Fibroblast of mammary gland (primary cell): ENCODE results near the gene ZCCHC8.
"Not testable (repeated sequence)": the region's sequence is repeated elsewhere in the genome, so short reads cannot be mapped to it uniquely, and the experiment has no call there.

Source experiments
- DNase-seq: peaks from one replicate; pipeline ENCODE4 v3.0.0-alpha.2; 2010; ENCODE audit warnings: low read depth
- H3K4me3 ChIP-seq: 2 replicates; pipeline ENCODE4 v1.5.1; 2011; ENCODE audit warnings: low read depth, mild to moderate bottlenecking, low read length, moderate library complexity; ENCODE audit not compliant: control insufficient read depth
- TF ChIP-seq, protein P1 (sequence below): conservative IDR thresholded peaks from 2 replicates; pipeline ENCODE4 v1.5.1; 2011; ENCODE audit warnings: low read depth, low read length, inconsistent platforms; ENCODE audit not compliant: control insufficient read depth, insufficient read depth

Gene ZCCHC8

DNA sequence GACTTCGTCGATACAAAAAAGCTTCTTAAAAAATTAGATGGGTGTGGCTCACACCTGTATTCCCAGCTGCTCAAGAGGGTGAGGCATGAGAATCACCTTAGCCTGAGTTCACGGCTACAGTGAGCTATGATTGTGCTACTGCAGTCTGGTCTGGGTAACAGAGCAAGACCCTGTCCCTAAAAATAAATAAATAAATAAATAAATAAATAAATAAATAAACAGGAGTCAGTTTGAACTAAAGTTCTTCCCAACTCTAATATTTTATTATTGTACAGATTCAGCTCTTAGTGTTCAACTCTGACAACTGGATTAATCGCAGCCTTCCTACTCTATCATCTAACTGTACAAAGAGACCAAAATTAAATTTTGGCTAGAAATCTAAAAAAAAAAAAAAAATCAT, 65.5 kb downstream of the ZCCHC8 start:
- no peak overlapping the region for H3K4me3 ChIP-seq
- TF ChIP-seq, protein P1, sequence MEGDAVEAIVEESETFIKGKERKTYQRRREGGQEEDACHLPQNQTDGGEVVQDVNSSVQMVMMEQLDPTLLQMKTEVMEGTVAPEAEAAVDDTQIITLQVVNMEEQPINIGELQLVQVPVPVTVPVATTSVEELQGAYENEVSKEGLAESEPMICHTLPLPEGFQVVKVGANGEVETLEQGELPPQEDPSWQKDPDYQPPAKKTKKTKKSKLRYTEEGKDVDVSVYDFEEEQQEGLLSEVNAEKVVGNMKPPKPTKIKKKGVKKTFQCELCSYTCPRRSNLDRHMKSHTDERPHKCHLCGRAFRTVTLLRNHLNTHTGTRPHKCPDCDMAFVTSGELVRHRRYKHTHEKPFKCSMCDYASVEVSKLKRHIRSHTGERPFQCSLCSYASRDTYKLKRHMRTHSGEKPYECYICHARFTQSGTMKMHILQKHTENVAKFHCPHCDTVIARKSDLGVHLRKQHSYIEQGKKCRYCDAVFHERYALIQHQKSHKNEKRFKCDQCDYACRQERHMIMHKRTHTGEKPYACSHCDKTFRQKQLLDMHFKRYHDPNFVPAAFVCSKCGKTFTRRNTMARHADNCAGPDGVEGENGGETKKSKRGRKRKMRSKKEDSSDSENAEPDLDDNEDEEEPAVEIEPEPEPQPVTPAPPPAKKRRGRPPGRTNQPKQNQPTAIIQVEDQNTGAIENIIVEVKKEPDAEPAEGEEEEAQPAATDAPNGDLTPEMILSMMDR = no peak
- no peak for DNase-seq

DNA sequence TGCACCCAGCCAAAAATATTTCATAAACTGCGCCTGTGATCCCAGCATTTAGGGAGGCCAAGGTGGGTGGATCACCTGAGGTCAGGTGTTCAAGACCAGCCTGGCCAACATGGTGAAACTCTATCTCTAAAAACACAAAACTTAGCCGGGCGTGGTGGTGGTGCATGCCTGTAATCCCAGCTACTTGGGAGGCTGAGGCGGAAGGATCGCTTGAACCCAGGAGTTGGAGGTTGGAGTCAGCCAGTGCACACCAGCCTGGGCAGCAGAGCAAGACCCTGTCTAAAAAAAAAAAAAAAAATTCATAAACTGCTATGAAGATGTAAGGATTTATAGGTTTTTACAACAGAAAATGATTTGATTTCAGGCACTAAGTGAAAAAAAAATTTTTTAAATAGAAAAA, 71.7 kb downstream of the ZCCHC8 start:
- H3K4me3 ChIP-seq, DNase-seq: not testable (repeated sequence)

DNA sequence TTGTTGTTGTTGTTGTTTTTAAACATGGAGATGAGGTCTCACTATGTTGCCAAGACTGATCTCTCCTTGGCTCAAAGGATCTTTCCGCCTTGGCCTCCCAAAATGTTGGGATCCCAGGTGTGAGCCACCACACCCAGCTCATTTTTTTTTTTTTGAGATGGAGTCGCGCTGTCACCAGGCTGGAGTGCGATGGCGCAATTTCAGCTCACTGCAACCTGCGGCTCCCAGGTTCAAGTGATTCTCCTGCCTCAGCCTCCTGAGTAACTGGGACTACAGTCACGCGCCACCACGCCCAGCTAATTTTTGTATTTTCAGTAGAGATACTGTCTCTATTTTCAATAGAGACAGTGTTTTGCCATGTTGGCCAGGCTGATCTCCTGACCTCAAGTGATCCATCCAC, 73.3 kb downstream of the ZCCHC8 start:
- no peak for DNase-seq
- TF ChIP-seq, protein P1 = no peak
- no peak overlapping the region for H3K4me3 ChIP-seq

DNA sequence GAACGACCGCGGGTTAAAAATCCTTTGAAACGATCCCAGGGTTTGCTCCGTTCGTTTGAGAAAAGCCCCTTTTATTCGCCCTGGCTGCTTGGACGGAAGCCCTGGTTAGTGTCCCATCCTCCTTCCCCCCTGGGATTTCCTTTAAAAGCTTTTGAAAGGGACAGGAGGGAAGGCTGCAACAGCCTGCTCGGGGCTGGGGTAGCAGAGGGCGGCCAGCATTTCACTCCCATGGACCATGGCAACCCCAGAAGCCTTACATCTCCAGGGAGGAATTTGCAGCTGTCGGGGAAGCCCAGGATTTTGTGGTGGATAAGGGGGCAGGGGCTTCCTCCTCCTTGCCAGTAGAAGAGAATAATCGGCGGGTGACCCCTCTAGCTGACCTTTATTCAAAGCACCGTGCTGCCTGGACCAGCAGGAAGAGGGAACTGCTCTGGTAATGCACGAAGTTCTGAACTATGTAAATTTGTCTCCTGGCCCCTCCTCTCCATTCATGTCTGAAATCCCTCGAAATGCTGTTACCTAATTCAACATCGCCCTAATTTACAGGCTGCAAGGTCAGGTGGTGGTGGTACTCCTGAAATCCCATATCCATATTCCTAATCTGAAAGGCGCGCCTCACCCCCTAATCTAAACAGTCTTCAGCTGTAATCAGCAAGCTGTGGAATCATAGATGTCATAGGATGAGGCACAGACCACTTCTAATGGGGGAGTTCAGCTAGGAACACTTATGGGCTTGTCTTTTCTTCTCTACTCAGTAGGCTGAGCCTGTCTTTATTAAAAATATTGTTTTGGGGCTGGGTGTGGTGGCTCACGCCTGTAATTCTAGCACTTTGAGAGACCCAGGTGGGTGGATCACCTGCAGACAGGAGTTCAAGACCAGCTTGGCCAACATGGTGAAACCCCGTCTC, 77.2 kb downstream of the ZCCHC8 start:
- TF ChIP-seq, protein P1 = no peak
- no peak for DNase-seq
- H3K4me3 ChIP-seq = peak overlapping the region; percentile 57

DNA sequence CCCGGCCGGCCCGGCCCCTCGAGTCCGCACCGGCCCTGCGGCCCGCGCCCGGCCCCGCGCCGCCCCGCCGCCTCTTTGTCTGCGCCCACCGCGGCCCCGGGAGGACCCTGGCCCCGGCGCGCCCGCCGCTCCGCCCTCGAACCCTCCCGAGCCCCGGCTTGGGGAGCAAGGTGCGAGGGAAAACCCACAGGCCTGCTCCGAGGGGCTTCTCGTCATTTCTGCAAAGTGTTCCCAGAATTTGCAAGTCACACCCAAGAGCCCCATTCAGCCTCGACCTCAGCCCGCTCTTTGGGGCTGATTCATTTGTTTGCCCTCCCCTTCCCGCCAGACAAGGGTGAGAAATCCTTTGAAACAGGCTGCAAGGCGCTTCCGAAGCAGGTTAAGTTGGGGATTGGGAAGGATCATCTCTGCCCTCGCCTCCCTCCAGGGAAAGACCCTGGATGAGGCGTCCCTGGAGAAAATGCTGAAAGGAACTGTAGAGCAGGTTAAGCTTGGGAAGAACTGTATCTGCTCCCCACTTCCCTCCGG, 77.9 kb downstream of the ZCCHC8 start:
- peak overlapping the region; percentile 57 for H3K4me3 ChIP-seq
- peak; percentile 71 for DNase-seq
- TF ChIP-seq, protein P1 = no peak

DNA sequence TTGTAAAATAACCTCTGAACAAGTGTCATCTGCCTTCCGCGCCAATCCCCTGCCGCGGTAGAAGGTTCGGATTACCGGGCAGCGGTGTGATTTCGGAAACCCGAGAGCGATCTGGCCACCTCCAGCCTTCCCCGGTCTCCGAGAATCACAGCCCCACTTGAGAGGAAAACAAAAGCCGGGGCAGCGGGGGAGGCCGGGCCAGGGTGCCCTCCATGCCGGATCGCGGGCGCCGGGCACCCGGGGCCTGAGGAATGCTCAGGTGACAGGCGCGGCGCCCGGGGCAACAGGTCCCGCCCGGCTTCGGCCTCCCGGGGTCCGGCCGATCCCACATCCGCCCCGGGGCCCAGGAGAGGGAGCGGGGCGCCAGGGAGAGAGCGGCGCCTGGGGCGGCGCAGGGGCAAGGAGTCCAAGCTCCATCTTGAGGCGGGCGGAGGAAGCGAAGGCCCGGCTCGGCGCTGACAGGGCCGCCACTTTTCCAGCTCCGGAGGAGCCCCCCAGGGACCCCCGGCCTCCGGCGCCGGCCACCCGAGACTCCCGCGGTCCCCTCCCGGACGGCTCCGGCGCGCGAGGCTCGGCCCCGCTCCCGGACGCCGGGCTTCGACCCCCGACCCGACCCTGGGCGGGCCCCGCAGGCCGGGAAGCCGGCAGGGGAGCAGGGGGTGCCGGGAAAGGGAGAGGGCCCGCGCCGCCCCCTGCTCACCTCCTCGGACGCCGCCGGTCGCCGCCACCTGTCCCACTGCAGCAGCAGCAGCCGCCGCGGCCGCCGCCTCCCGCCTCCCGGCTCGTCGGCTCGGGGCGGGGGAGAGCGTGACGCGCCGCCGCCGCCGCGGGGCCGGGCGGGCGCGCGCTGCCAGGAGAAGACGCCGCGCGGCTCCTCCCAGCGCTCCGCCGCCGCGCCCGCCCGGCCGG, 78.7 kb downstream of the ZCCHC8 start, which contains the start of gene CLIP1:
Gene CLIP1 (minus strand): TSS at position 849 of the 909 bp plus-strand sequence. CDS start 42,217 bp downstream, outside the sequence.
- DNase-seq = peak; percentile 63
- TF ChIP-seq, protein P1 = peak; percentile 27
- H3K4me3 ChIP-seq = peak within 1 kb of the TSS; percentile 74
